ENCODE results near the gene GAS6.

DNA sequence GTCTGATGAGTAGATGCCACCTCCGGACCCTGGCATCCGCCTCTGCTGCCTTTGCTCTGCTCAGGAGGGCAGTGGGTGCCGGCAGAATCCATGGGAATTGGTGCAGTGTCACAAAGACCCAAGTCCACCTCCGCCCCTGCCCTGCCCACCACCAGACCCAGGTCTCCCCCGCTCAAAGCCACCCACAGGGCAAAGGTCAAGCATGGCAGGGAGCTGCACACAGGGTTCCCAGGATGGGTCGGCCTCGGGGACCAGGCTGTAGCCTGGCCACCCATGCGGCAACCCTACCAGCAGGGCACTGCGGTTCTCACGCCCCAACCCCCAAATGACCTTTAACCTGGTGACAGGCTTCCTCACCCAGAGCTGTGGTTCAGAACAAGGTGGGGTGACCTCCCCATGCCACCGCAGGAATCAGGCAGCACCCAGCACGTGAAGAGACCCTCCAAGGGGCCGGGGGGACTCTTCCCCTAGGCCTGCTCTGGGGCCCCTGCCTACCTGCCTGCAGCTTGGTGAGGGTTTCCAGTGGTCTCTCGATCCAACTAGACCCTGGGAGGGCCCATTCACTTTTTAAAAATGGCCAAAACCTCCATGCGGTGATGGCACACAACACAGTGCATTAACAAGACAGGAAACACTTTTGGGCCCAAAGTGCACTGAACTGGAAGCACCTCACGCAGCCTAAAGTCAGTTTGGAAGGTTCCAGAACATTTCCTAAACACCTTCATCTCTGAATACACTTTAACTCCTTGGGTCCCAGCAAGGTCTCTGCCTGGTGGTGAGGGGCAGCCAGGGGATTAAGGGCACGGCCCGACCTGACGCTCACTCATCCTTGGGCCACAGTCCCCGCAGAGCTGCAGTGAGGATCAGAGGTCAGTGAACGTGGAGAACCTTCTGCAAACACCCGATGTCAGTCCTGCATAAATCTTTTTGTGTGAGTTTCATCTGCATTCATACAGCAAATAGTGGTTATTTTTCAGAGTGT, 11.0 kb downstream of the GAS6 start:
- TF ChIP-seq POLR2AphosphoS5 (IDR thresholded peaks at IDR 0.05; ENCODE audit: low read depth, low read length) (no peak), SIN3A (IDR thresholded peaks at IDR 0.05; ENCODE audit: low read depth) (no peak), POLR2A (IDR thresholded peaks at IDR 0.05; ENCODE audit: borderline replicate concordance, extremely low read depth, insufficient read depth, insufficient read length) (no peak), EZH2 (IDR thresholded peaks at IDR 0.05) (no peak), EZH2phosphoT487 (IDR thresholded peaks at IDR 0.05; ENCODE audit: borderline replicate concordance) (no peak), ZNF274 (IDR thresholded peaks at IDR 0.05; ENCODE audit: low read depth, low read length) (no peak)
- TF ChIP-seq, protein P1, sequence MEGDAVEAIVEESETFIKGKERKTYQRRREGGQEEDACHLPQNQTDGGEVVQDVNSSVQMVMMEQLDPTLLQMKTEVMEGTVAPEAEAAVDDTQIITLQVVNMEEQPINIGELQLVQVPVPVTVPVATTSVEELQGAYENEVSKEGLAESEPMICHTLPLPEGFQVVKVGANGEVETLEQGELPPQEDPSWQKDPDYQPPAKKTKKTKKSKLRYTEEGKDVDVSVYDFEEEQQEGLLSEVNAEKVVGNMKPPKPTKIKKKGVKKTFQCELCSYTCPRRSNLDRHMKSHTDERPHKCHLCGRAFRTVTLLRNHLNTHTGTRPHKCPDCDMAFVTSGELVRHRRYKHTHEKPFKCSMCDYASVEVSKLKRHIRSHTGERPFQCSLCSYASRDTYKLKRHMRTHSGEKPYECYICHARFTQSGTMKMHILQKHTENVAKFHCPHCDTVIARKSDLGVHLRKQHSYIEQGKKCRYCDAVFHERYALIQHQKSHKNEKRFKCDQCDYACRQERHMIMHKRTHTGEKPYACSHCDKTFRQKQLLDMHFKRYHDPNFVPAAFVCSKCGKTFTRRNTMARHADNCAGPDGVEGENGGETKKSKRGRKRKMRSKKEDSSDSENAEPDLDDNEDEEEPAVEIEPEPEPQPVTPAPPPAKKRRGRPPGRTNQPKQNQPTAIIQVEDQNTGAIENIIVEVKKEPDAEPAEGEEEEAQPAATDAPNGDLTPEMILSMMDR (IDR thresholded peaks at IDR 0.05 in 2 of 3, conservative IDR thresholded peaks at IDR 0.05 in 1 of 3; ENCODE audit: borderline replicate concordance in 1 of 3, insufficient read depth in 1 of 3, low read depth in 2 of 3, low read length in 2 of 3), result no peak
- TF ChIP-seq, protein P2, sequence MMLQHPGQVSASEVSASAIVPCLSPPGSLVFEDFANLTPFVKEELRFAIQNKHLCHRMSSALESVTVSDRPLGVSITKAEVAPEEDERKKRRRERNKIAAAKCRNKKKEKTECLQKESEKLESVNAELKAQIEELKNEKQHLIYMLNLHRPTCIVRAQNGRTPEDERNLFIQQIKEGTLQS (IDR thresholded peaks at IDR 0.05), result no peak
- TF ChIP-seq, protein P3, sequence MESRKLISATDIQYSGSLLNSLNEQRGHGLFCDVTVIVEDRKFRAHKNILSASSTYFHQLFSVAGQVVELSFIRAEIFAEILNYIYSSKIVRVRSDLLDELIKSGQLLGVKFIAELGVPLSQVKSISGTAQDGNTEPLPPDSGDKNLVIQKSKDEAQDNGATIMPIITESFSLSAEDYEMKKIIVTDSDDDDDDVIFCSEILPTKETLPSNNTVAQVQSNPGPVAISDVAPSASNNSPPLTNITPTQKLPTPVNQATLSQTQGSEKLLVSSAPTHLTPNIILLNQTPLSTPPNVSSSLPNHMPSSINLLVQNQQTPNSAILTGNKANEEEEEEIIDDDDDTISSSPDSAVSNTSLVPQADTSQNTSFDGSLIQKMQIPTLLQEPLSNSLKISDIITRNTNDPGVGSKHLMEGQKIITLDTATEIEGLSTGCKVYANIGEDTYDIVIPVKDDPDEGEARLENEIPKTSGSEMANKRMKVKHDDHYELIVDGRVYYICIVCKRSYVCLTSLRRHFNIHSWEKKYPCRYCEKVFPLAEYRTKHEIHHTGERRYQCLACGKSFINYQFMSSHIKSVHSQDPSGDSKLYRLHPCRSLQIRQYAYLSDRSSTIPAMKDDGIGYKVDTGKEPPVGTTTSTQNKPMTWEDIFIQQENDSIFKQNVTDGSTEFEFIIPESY (IDR thresholded peaks at IDR 0.05; ENCODE audit: extremely low read depth, insufficient replicate concordance, low read length), result no peak

All from HCT116 (cell line).